OCI-LY7 (cell line): ENCODE data around the gene VWA8.

Experiments
- EZH2phosphoT487 ChIP-seq: fragments of 200-600 bp; sonication (generic); IDR thresholded peaks from 2 replicates; pipeline ENCODE4 v1.6.1; 2018; ENCODE audit warnings: low read depth, borderline replicate concordance, mild to moderate bottlenecking, mixed run types, antibody characterized with exemption, low read length, moderate library complexity, mixed read lengths
- TF ChIP-seq, protein P1 (sequence below): fragments of 200-600 bp; sonication (generic); conservative IDR thresholded peaks from 2 replicates; pipeline ENCODE4 v1.5.1; 2014; ENCODE audit warnings: mild to moderate bottlenecking, antibody characterized with exemption, low read length, moderate library complexity, mixed read lengths

DNA sequence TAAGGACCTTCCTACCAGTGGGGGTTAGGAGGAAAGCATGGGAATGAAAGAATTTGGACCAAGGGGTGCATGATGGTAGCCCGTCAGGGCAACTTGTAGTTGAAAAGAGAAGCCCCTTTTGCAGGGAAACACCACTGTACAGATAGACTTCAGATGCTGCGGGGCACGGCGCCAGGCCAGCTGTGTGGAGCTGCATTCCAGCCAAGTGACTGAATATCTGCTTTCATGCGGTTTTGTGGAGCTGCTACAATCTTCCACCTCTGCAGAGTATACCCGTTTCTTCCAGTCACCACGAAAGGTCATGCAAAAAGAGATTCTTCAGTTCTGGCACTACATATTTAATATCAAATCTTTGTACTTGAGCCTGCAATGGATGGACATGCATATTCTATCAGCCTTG is 398.8 kb downstream of the VWA8 start:
- TF ChIP-seq, protein P1, sequence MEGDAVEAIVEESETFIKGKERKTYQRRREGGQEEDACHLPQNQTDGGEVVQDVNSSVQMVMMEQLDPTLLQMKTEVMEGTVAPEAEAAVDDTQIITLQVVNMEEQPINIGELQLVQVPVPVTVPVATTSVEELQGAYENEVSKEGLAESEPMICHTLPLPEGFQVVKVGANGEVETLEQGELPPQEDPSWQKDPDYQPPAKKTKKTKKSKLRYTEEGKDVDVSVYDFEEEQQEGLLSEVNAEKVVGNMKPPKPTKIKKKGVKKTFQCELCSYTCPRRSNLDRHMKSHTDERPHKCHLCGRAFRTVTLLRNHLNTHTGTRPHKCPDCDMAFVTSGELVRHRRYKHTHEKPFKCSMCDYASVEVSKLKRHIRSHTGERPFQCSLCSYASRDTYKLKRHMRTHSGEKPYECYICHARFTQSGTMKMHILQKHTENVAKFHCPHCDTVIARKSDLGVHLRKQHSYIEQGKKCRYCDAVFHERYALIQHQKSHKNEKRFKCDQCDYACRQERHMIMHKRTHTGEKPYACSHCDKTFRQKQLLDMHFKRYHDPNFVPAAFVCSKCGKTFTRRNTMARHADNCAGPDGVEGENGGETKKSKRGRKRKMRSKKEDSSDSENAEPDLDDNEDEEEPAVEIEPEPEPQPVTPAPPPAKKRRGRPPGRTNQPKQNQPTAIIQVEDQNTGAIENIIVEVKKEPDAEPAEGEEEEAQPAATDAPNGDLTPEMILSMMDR = no peak
- TF ChIP-seq EZH2phosphoT487 = no peak
